Activated naive CD4-positive, alpha-beta T cell treated with anti-CD3 and anti-CD28 coated beads, Interleukin-2, amount 50 U/mL, for 24 hours (primary cell): ENCODE data around the gene VTI1A.
"Not testable (repeated sequence)": the region's sequence is repeated elsewhere in the genome, so short reads cannot be mapped to it uniquely, and the experiment has no call there.

Experiments
- H3K27ac Mint-ChIP-seq: one replicate; pipeline ENCODE4 v1.8.0; 2021; ENCODE audit warnings: mild to moderate bottlenecking, mixed read lengths
- H3K27me3 Mint-ChIP-seq: one replicate; pipeline ENCODE4 v1.8.0; 2021; ENCODE audit warnings: mixed read lengths
- H3K36me3 Mint-ChIP-seq: one replicate; pipeline ENCODE4 v1.8.0; 2021; ENCODE audit warnings: mixed read lengths
- H3K4me1 Mint-ChIP-seq: one replicate; pipeline ENCODE4 v1.8.0; 2021; ENCODE audit warnings: mixed read lengths
- H3K4me3 Mint-ChIP-seq: one replicate; pipeline ENCODE4 v1.8.0; 2021; ENCODE audit warnings: mild to moderate bottlenecking, mixed read lengths
- H3K9me3 Mint-ChIP-seq: one replicate; pipeline ENCODE4 v1.8.0; 2021; ENCODE audit warnings: mixed read lengths

VTI1A gene

GRCh38 chr10:112471878-112472487 lies 25.0 kb downstream of the VTI1A start:
- Mint-ChIP-seq H3K36me3 (peaks cover 2% of the 10 kb centered on the region), H3K4me1 (peaks cover 21% of the 10 kb centered on the region), H3K27ac (no peak overlapping the region)

GRCh38 chr10:112475575-112476218 lies 28.7 kb downstream of the VTI1A start:
- Mint-ChIP-seq H3K27ac (no peak overlapping the region), H3K36me3 (peaks cover 4% of the 10 kb centered on the region), H3K4me3 (no peak overlapping the region), H3K9me3 (no peaks in the 10 kb centered on the region), H3K27me3 (no peaks in the 10 kb centered on the region), H3K4me1 (peaks cover 28% of the 10 kb centered on the region)

More at GRCh38 chr10:112471878-112472487, 25.0 kb downstream of the VTI1A start:
- Mint-ChIP-seq H3K4me3 (no peak overlapping the region), H3K27me3 (no peaks in the 10 kb centered on the region), H3K9me3 (no peaks in the 10 kb centered on the region)

GRCh38 chr10:112481602-112482001 lies 34.6 kb downstream of the VTI1A start:
- Mint-ChIP-seq H3K4me3 (no peak overlapping the region), H3K9me3 (no peaks in the 10 kb centered on the region), H3K36me3 (peaks cover 6% of the 10 kb centered on the region), H3K27ac (no peak overlapping the region), H3K4me1 (peaks cover 18% of the 10 kb centered on the region), H3K27me3 (no peaks in the 10 kb centered on the region)

- H3K9me3 Mint-ChIP-seq: no peaks in the 10 kb centered on the region
- peaks cover 20% of the 10 kb centered on the region for H3K4me1 Mint-ChIP-seq
- no peak overlapping the region for H3K27ac Mint-ChIP-seq
- peaks cover 6% of the 10 kb centered on the region for H3K36me3 Mint-ChIP-seq
- H3K4me3 Mint-ChIP-seq: no peak overlapping the region
- H3K27me3 Mint-ChIP-seq: no peaks in the 10 kb centered on the region
Measured at GRCh38 chr10:112484399-112484798, 37.4 kb downstream of the VTI1A start.

- Mint-ChIP-seq H3K27me3 (no peaks in the 10 kb centered on the region), H3K36me3 (peaks cover 5% of the 10 kb centered on the region), H3K27ac (no peak overlapping the region), H3K4me3 (no peak overlapping the region), H3K4me1 (peaks cover 19% of the 10 kb centered on the region), H3K9me3 (no peaks in the 10 kb centered on the region)
Measured at GRCh38 chr10:112487964-112488363, 40.9 kb downstream of the VTI1A start.

GRCh38 chr10:112490545-112490944 lies 43.5 kb downstream of the VTI1A start:
- Mint-ChIP-seq H3K4me1 (peaks cover 16% of the 10 kb centered on the region), H3K27ac (no peak overlapping the region), H3K9me3 (no peaks in the 10 kb centered on the region), H3K36me3 (peaks cover 8% of the 10 kb centered on the region), H3K4me3 (no peak overlapping the region), H3K27me3 (no peaks in the 10 kb centered on the region)

GRCh38 chr10:112491144-112491543 lies 44.1 kb downstream of the VTI1A start:
- Mint-ChIP-seq H3K27me3 (no peaks in the 10 kb centered on the region), H3K9me3 (no peaks in the 10 kb centered on the region), H3K4me1 (peaks cover 16% of the 10 kb centered on the region), H3K27ac (no peak overlapping the region), H3K36me3 (peaks cover 6% of the 10 kb centered on the region), H3K4me3 (no peak overlapping the region)

- H3K36me3 Mint-ChIP-seq: peaks cover 6% of the 10 kb centered on the region
- peaks cover 17% of the 10 kb centered on the region for H3K4me1 Mint-ChIP-seq
- H3K27ac Mint-ChIP-seq: no peak overlapping the region
- H3K27me3 Mint-ChIP-seq: no peaks in the 10 kb centered on the region
- no peaks in the 10 kb centered on the region for H3K9me3 Mint-ChIP-seq
- no peak overlapping the region for H3K4me3 Mint-ChIP-seq
Measured at GRCh38 chr10:112492736-112493135, 45.7 kb downstream of the VTI1A start.

GRCh38 chr10:112497347-112497950 lies 50.4 kb downstream of the VTI1A start:
- Mint-ChIP-seq H3K4me1 (peaks cover 13% of the 10 kb centered on the region), H3K4me3 (no peak overlapping the region), H3K27me3 (no peaks in the 10 kb centered on the region), H3K36me3 (peaks cover 15% of the 10 kb centered on the region), H3K27ac (no peak overlapping the region), H3K9me3 (peaks cover 6% of the 10 kb centered on the region)

- H3K27me3 Mint-ChIP-seq: no peaks in the 10 kb centered on the region
- H3K4me3 Mint-ChIP-seq: no peak overlapping the region
- peaks cover 13% of the 10 kb centered on the region for H3K4me1 Mint-ChIP-seq
- H3K27ac Mint-ChIP-seq: no peak overlapping the region
- H3K36me3 Mint-ChIP-seq: peaks cover 15% of the 10 kb centered on the region
- H3K9me3 Mint-ChIP-seq: peaks cover 6% of the 10 kb centered on the region
Measured at GRCh38 chr10:112498806-112499205, 51.8 kb downstream of the VTI1A start.

GRCh38 chr10:112499985-112500384 lies 53.0 kb downstream of the VTI1A start:
- H3K4me1 Mint-ChIP-seq: peaks cover 22% of the 10 kb centered on the region
- H3K4me3 Mint-ChIP-seq: not testable (repeated sequence)

GRCh38 chr10:112502536-112502935 lies 55.5 kb downstream of the VTI1A start:
- peaks cover 6% of the 10 kb centered on the region for H3K9me3 Mint-ChIP-seq
- H3K36me3 Mint-ChIP-seq: peaks cover 18% of the 10 kb centered on the region
- no peaks in the 10 kb centered on the region for H3K27me3 Mint-ChIP-seq
- no peak overlapping the region for H3K27ac Mint-ChIP-seq
- H3K4me1 Mint-ChIP-seq: peaks cover 32% of the 10 kb centered on the region
- H3K4me3 Mint-ChIP-seq: no peak overlapping the region

More at GRCh38 chr10:112499985-112500384, 53.0 kb downstream of the VTI1A start:
- H3K27ac Mint-ChIP-seq, H3K9me3 Mint-ChIP-seq, H3K27me3 Mint-ChIP-seq: not testable (repeated sequence)
- peaks cover 20% of the 10 kb centered on the region for H3K36me3 Mint-ChIP-seq

GRCh38 chr10:112503643-112504042 lies 56.6 kb downstream of the VTI1A start:
- Mint-ChIP-seq H3K27me3 (no peaks in the 10 kb centered on the region), H3K9me3 (peaks cover 6% of the 10 kb centered on the region), H3K27ac (no peak overlapping the region), H3K36me3 (peaks cover 18% of the 10 kb centered on the region), H3K4me3 (no peak overlapping the region), H3K4me1 (peaks cover 32% of the 10 kb centered on the region)

GRCh38 chr10:112507046-112507445 lies 60.0 kb downstream of the VTI1A start:
- H3K9me3 Mint-ChIP-seq: no peaks in the 10 kb centered on the region
- no peaks in the 10 kb centered on the region for H3K27me3 Mint-ChIP-seq
- peaks cover 29% of the 10 kb centered on the region for H3K4me1 Mint-ChIP-seq
- no peak overlapping the region for H3K27ac Mint-ChIP-seq
- no peak overlapping the region for H3K4me3 Mint-ChIP-seq
- peaks cover 13% of the 10 kb centered on the region for H3K36me3 Mint-ChIP-seq

- H3K27ac Mint-ChIP-seq: no peak overlapping the region
- H3K27me3 Mint-ChIP-seq: no peaks in the 10 kb centered on the region
- peaks cover 16% of the 10 kb centered on the region for H3K36me3 Mint-ChIP-seq
- no peaks in the 10 kb centered on the region for H3K9me3 Mint-ChIP-seq
- no peak overlapping the region for H3K4me3 Mint-ChIP-seq
- H3K4me1 Mint-ChIP-seq: peaks cover 33% of the 10 kb centered on the region
Measured at GRCh38 chr10:112507988-112508387, 61.0 kb downstream of the VTI1A start.

- no peaks in the 10 kb centered on the region for H3K27me3 Mint-ChIP-seq
- peaks cover 14% of the 10 kb centered on the region for H3K36me3 Mint-ChIP-seq
- H3K9me3 Mint-ChIP-seq: no peaks in the 10 kb centered on the region
- H3K4me3 Mint-ChIP-seq: no peak overlapping the region
- H3K4me1 Mint-ChIP-seq: peaks cover 28% of the 10 kb centered on the region
- H3K27ac Mint-ChIP-seq: no peak overlapping the region
Measured at GRCh38 chr10:112509558-112510291, 62.7 kb downstream of the VTI1A start.
